A673 (cell line): ENCODE data around the gene URI1. TPM values are rescaled to one million over a fixed set of nuclear protein-coding genes. Genes with fewer than 3 reads are reported as not detected.
A peak's percentile ranks its signal among the peaks of the same experiment; 100 is the strongest.

Experiments
- Bru-seq: library from RNA; stranded (reverse); fragments of 400-500 nt; gene quantifications from one replicate; lab custom pipeline; 2021; lab: Mats Ljungman, UMichigan
- BruChase-seq, 2 experiments: library from RNA; stranded (reverse); fragments of 400-500 nt; gene quantifications; one replicate each; lab custom pipeline; 2021; lab: Mats Ljungman, UMichigan
- BruUV-seq: library from RNA; stranded (reverse); fragments of 400-500 nt; replicated peaks from 2 replicates; lab custom pipeline; 2021; lab: Mats Ljungman, UMichigan
- CTCF ChIA-PET: fragments of 300-600 bp; sonication (Branson Sonifier 250); formaldehyde crosslinking; loops from one replicate; lab custom pipeline; 2022; ENCODE audit warnings: antibody characterized with exemption; lab: Charles Lee
- POLR2A ChIA-PET: fragments of 300-600 bp; sonication (Branson Sonifier 250); formaldehyde crosslinking; loops from one replicate; lab custom pipeline; 2022; ENCODE audit warnings: antibody characterized with exemption; ENCODE audit not compliant: low non-redundant PET; lab: Charles Lee
- DNase-seq: peaks from one replicate; pipeline ENCODE4 v3.0.0-alpha.2; 2015; ENCODE audit warnings: low spot score
- H3K27ac ChIP-seq: fragments of 200-600 bp; sonication (generic); 2 replicates; pipeline ENCODE4 v1.5.1; 2016; ENCODE audit warnings: mixed run types, low read depth, mild to moderate bottlenecking, mixed read lengths, antibody characterized with exemption, low read length; ENCODE audit not compliant: poor library complexity, severe bottlenecking
- H3K27me3 ChIP-seq: fragments of 200-600 bp; sonication (generic); replicated peaks from 2 replicates; pipeline ENCODE4 v1.6.1; 2017; ENCODE audit warnings: mixed run types, low read depth, mild to moderate bottlenecking, mixed read lengths, antibody characterized with exemption, low read length; ENCODE audit not compliant: insufficient read depth, poor library complexity
- H3K36me3 ChIP-seq: fragments of 200-600 bp; sonication (generic); 2 replicates; pipeline ENCODE4 v1.6.1; 2016; ENCODE audit warnings: mixed run types, mild to moderate bottlenecking, mixed read lengths, antibody characterized with exemption, low read length; ENCODE audit not compliant: insufficient read depth, poor library complexity, severe bottlenecking
- H3K4me1 ChIP-seq: fragments of 200-600 bp; sonication (generic); 2 replicates; pipeline ENCODE4 v1.6.1; 2017; ENCODE audit warnings: mixed run types, mild to moderate bottlenecking, mixed read lengths, antibody characterized with exemption, low read length; ENCODE audit not compliant: insufficient read depth, poor library complexity, severe bottlenecking
- H3K4me3 ChIP-seq: fragments of 200-600 bp; sonication (generic); 2 replicates; pipeline ENCODE4 v1.5.1; 2016; ENCODE audit warnings: low read depth, mixed run types, mild to moderate bottlenecking, mixed read lengths, low read length; ENCODE audit not compliant: poor library complexity, severe bottlenecking
- H3K9me3 ChIP-seq: fragments of 200-600 bp; sonication (generic); 2 replicates; pipeline ENCODE4 v1.6.1; 2016; ENCODE audit warnings: mixed run types, low read depth, mild to moderate bottlenecking, mixed read lengths, antibody characterized with exemption, low read length; ENCODE audit not compliant: poor library complexity, severe bottlenecking
- CTCF ChIP-seq: fragments of 300-800, 200-600 bp; sonication (generic); conservative IDR thresholded peaks from 2 replicates; pipeline ENCODE4 v1.5.1; 2017; ENCODE audit warnings: low read depth, mild to moderate bottlenecking, antibody characterized with exemption, low read length, moderate library complexity, mixed read lengths
- EZH2 ChIP-seq: fragments of 200-600 bp; sonication (generic); IDR thresholded peaks from 2 replicates; pipeline ENCODE4 v1.6.1; 2017; ENCODE audit warnings: borderline replicate concordance, low read depth, mild to moderate bottlenecking, mixed read lengths, antibody characterized with exemption, low read length; ENCODE audit not compliant: poor library complexity, severe bottlenecking
- intact Hi-C: fragments of 100-400 bp; cut with micrococcal nuclease; formaldehyde crosslinking; loops from one replicate; pipeline ENCODE4 v1.10.0; 2022; ENCODE audit not compliant: unreplicated experiment
- long read RNA-seq: library from polyadenylated mRNA; stranded (forward); transcript quantifications from one replicate; pipeline ENCODE4 v2.0.0, GENCODE V29; 2022
- total RNA-seq: library from RNA; stranded (reverse); gene quantifications from 2 replicates; pipeline ENCODE4 v1.2.3, GENCODE V29; 2021

Gene URI1, protein sequence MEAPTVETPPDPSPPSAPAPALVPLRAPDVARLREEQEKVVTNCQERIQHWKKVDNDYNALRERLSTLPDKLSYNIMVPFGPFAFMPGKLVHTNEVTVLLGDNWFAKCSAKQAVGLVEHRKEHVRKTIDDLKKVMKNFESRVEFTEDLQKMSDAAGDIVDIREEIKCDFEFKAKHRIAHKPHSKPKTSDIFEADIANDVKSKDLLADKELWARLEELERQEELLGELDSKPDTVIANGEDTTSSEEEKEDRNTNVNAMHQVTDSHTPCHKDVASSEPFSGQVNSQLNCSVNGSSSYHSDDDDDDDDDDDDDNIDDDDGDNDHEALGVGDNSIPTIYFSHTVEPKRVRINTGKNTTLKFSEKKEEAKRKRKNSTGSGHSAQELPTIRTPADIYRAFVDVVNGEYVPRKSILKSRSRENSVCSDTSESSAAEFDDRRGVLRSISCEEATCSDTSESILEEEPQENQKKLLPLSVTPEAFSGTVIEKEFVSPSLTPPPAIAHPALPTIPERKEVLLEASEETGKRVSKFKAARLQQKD
- total RNA-seq (88.6 and 93.0 TPM in 2 replicates), Bru-seq, nascent RNA (percentile 94 among the genes with signal in this experiment), BruChase-seq, experiment 1, labeled RNA remaining after a 2-hour chase (percentile 91 among the genes with signal in this experiment), BruChase-seq, experiment 2, labeled RNA remaining after a 6-hour chase (percentile 90 among the genes with signal in this experiment)
- long read RNA-seq, transcript URI1-206 (10 exons, 2,495 nt), result major isoform, 57 of 178 reads
- long read RNA-seq, transcript URI1-202 (11 exons, 3,444 nt), result minor isoform, 49 of 178 reads
- long read RNA-seq, partial matches to known transcripts, result 13 of 178 reads
- long read RNA-seq, other reads (novel, unspliced or antisense), result 59 of 178 reads

DNA sequence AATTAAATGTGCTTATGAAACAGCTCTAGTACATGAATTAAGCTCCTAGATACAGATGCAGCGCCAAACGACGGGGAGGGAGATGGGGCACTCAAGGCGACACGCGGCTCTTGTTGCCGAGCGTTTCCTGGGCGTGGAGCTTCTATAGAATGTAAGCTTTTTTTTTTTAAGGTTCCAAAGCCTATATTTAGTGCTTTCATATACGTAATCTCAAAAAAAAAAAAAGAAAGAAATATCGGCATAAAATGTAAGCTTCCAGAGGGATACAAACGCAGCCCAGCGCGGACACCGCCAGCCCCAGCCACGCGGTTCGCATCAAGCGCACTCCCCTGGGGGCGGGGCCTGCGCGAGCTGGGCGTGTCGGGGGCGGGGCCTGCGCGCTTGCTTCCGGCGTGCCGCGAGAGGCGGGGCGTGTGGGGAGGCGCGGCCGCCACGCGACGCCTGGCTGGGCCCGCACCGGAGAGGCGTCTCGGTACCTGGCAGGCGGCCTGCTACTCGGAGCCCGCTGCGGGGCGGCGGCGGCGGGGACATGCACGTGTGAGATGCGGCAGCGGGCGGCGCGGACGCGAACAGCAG is at the start of gene URI1:
Gene URI1, plus strand, starts transcription at position 412 of the 576 bp plus-strand sequence. CDS start 309 bp downstream, outside the sequence.
- Histone ChIP-seq H3K4me3 (peak within 1 kb of the TSS; percentile 81), H3K9me3 (no peaks in the 10 kb centered on the region), H3K27ac (peak within 1 kb of the TSS; percentile 77), H3K4me1 (peaks cover 25% of the 10 kb centered on the region), H3K27me3 (no peaks in the 10 kb centered on the region), H3K36me3 (no peaks in the 10 kb centered on the region)
- BruUV-seq, result no TSS peak
- TF ChIP-seq CTCF (no peak), EZH2 (no peak)
- POLR2A ChIA-PET, result interaction anchor here (0.5 to 0.7 kb wide), 6 partner anchors 21 to 721 kb away, joined by 3 to 11 read pairs (median 4); partner anchors contain the start of gene POP4
- intact Hi-C loops, result no loop called here
- CTCF ChIA-PET, result interaction anchor here (0.6 kb wide), 3 partner anchors 109 to 210 kb away, joined by 5 to 9 read pairs (median 5); no protein-coding TSS in a partner anchor
- peak; percentile 91 for DNase-seq

GRCh38 chr19:29893606-29894284 is 48.3 kb upstream of the URI1 start:
- H3K4me3 ChIP-seq, result no peak overlapping the region
- H3K9me3 ChIP-seq, result no peaks in the 10 kb centered on the region
- POLR2A ChIA-PET, result no interaction called here
- H3K27ac ChIP-seq, result no peak overlapping the region
- H3K36me3 ChIP-seq, result no peaks in the 10 kb centered on the region
- TF ChIP-seq EZH2 (no peak), CTCF (no peak)
- no TSS peak for BruUV-seq
- DNase-seq, result no peak
- no peaks in the 10 kb centered on the region for H3K27me3 ChIP-seq
- H3K4me1 ChIP-seq, result no peaks in the 10 kb centered on the region
- CTCF ChIA-PET, result no interaction called here
- intact Hi-C loops, result no loop called here

DNA sequence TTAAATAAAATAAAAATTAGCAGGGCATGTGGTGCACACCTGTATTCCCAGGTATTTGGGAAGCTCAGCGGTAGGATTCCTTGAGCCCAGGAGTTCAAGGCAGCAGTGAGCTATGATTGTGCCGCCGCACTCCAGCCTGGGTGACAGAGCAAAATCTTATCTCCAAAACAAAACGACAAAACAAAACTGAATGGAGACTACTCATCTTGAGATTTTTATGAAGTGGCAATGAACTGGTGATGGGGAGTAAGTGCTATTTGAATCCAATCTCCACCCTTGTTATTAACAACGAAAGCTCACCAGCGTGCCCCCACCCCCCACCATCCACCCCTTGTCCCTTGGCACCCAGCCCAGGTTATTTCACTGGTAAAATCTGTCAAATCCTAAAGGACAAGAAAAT is 45.2 kb upstream of the URI1 start:
- CTCF ChIA-PET, result no interaction called here
- POLR2A ChIA-PET, result no interaction called here
- H3K27ac ChIP-seq, result no peak overlapping the region

More for the DNA sequence above, 45.2 kb upstream of the URI1 start:
- BruUV-seq, result no TSS peak
- Histone ChIP-seq H3K4me1 (no peaks in the 10 kb centered on the region), H3K27me3 (no peaks in the 10 kb centered on the region), H3K36me3 (no peaks in the 10 kb centered on the region), H3K9me3 (no peaks in the 10 kb centered on the region), H3K4me3 (no peak overlapping the region)
- no peak for TF ChIP-seq CTCF
- no peak for TF ChIP-seq EZH2
- DNase-seq, result no peak
- intact Hi-C loops, result no loop called here
